SK-N-SH treated with all-trans-retinoic acid at 6 μM for 48 hours (cell line): ENCODE results near the gene CHCHD4.

Experiments
- ATAC-seq: fragments of 200-7000 bp; cut with Tn5 transposase; 3 replicates; pipeline ENCODE4 v1.9.1; 2020; ENCODE audit warnings: mild to moderate bottlenecking, moderate library complexity
- ARNTL ChIP-seq: fragments of 450-650 bp; formaldehyde crosslinking; IDR thresholded peaks from 2 replicates; pipeline ENCODE4 v1.5.0; 2020; ENCODE audit warnings: low read depth, mild to moderate bottlenecking, moderate library complexity, borderline replicate concordance
- BACH2 ChIP-seq: fragments of 250-450 bp; sonication (Bioruptor Pico); IDR thresholded peaks from 2 replicates; pipeline ENCODE4 v1.9.0; 2021; ENCODE audit warnings: mild to moderate bottlenecking, borderline replicate concordance
- CREB5 ChIP-seq: fragments of 250-450 bp; sonication (Bioruptor Pico); IDR thresholded peaks from 2 replicates; pipeline ENCODE4 v1.5.1; 2020; ENCODE audit warnings: low read depth, mild to moderate bottlenecking, moderate library complexity
- CSDC2 ChIP-seq: fragments of 250-450 bp; sonication (Bioruptor Pico); IDR thresholded peaks from 2 replicates; pipeline ENCODE4 v1.5.0; 2020; ENCODE audit warnings: mild to moderate bottlenecking, moderate library complexity
- CSRNP3 ChIP-seq: fragments of 250-450 bp; sonication (Bioruptor Pico); IDR thresholded peaks from 2 replicates; pipeline ENCODE4 v1.5.1; 2021; ENCODE audit warnings: mild to moderate bottlenecking, moderate library complexity
- GLIS3 ChIP-seq: fragments of 250-450 bp; sonication (Bioruptor Pico); IDR thresholded peaks from 2 replicates; pipeline ENCODE4 v1.5.0; 2020; ENCODE audit warnings: mild to moderate bottlenecking, moderate library complexity
- ISL1 ChIP-seq: fragments of 250-450 bp; sonication (Bioruptor Pico); IDR thresholded peaks from 2 replicates; pipeline ENCODE4 v2.1.2; 2022; ENCODE audit warnings: mild to moderate bottlenecking, moderate library complexity
- OSR1 ChIP-seq: fragments of 250-450 bp; sonication (Bioruptor Pico); IDR thresholded peaks from 2 replicates; pipeline ENCODE4 v1.8.0; 2022; ENCODE audit warnings: moderate library complexity, mild to moderate bottlenecking, inconsistent platforms
- PATZ1 ChIP-seq: fragments of 250-450 bp; sonication (Bioruptor Pico); IDR thresholded peaks from 2 replicates; pipeline ENCODE4 v1.8.0; 2020; ENCODE audit warnings: mild to moderate bottlenecking, moderate library complexity, borderline replicate concordance
- PPARA ChIP-seq: fragments of 250-450 bp; sonication (Bioruptor Pico); IDR thresholded peaks from 2 replicates; pipeline ENCODE4 v1.5.0; 2020; ENCODE audit warnings: mild to moderate bottlenecking, borderline replicate concordance
- RARB ChIP-seq: fragments of 250-450 bp; sonication (Bioruptor Pico); IDR thresholded peaks from 2 replicates; pipeline ENCODE4 v1.8.0; 2021; ENCODE audit warnings: mild to moderate bottlenecking, moderate library complexity
- SNAI2 ChIP-seq: fragments of 250-450 bp; sonication (Bioruptor Pico); IDR thresholded peaks from 2 replicates; pipeline ENCODE4 v1.5.0; 2020; ENCODE audit warnings: mild to moderate bottlenecking, moderate library complexity
- TCF4 ChIP-seq: fragments of 250-450 bp; sonication (Bioruptor Pico); IDR thresholded peaks from 2 replicates; pipeline ENCODE4 v1.8.0; 2021; ENCODE audit warnings: mild to moderate bottlenecking, moderate library complexity, borderline replicate concordance
- TOX ChIP-seq: fragments of 250-450 bp; sonication (Bioruptor Pico); IDR thresholded peaks from 2 replicates; pipeline ENCODE4 v1.8.0; 2021; ENCODE audit warnings: mild to moderate bottlenecking, moderate library complexity, borderline replicate concordance
- ZC3H10 ChIP-seq: fragments of 250-450 bp; sonication (Bioruptor Pico); IDR thresholded peaks from 2 replicates; pipeline ENCODE4 v1.5.1; 2021; ENCODE audit warnings: mild to moderate bottlenecking, moderate library complexity
- ZFP3 ChIP-seq: fragments of 250-450 bp; sonication (Bioruptor Pico); IDR thresholded peaks from 2 replicates; pipeline ENCODE4 v1.5.0; 2020; ENCODE audit warnings: mild to moderate bottlenecking, moderate library complexity
- ZFP30 ChIP-seq: fragments of 450-650 bp; formaldehyde crosslinking; IDR thresholded peaks from 2 replicates; pipeline ENCODE4 v1.5.0; 2022; ENCODE audit warnings: mild to moderate bottlenecking, moderate library complexity
- ZNF565 ChIP-seq: fragments of 450-650 bp; formaldehyde crosslinking; conservative IDR thresholded peaks from 2 replicates; pipeline ENCODE4 v1.5.0; 2020; ENCODE audit warnings: low read depth, mild to moderate bottlenecking, moderate library complexity
- ZNF70 ChIP-seq: fragments of 450-650 bp; formaldehyde crosslinking; IDR thresholded peaks from 2 replicates; pipeline ENCODE4 v1.5.0; 2020; ENCODE audit warnings: mild to moderate bottlenecking, moderate library complexity
- ZNF8 ChIP-seq: fragments of 450-650 bp; formaldehyde crosslinking; IDR thresholded peaks from 2 replicates; pipeline ENCODE4 v1.5.0; 2020; ENCODE audit warnings: mild to moderate bottlenecking, moderate library complexity
- TF ChIP-seq, protein P1 (sequence below): fragments of 250-450 bp; sonication (Bioruptor Pico); IDR thresholded peaks from 2 replicates; pipeline ENCODE4 v1.5.0; 2020; ENCODE audit warnings: mild to moderate bottlenecking, moderate library complexity

The CHCHD4 gene

GRCh38 chr3:14130230-14130629 lies 5.6 kb upstream of the CHCHD4 start:
- TF ChIP-seq TOX (CRISPR knock-in tag) (no peak), RARB (no peak), ARNTL (CRISPR knock-in tag) (no peak), ISL1 (CRISPR knock-in tag) (no peak), ZFP30 (CRISPR knock-in tag) (no peak), ZC3H10 (CRISPR knock-in tag) (no peak), CREB5 (CRISPR knock-in tag) (no peak), PPARA (CRISPR knock-in tag) (no peak), BACH2 (CRISPR knock-in tag) (no peak), ZNF70 (CRISPR knock-in tag) (no peak), TCF4 (no peak), PATZ1 (CRISPR knock-in tag) (no peak), CSRNP3 (CRISPR knock-in tag) (no peak), ZNF8 (no peak), OSR1 (CRISPR knock-in tag) (no peak), ZFP3 (CRISPR knock-in tag) (no peak), SNAI2 (CRISPR knock-in tag) (no peak), CSDC2 (CRISPR knock-in tag) (no peak), ZNF565 (CRISPR knock-in tag) (no peak)
- TF ChIP-seq, protein P1, sequence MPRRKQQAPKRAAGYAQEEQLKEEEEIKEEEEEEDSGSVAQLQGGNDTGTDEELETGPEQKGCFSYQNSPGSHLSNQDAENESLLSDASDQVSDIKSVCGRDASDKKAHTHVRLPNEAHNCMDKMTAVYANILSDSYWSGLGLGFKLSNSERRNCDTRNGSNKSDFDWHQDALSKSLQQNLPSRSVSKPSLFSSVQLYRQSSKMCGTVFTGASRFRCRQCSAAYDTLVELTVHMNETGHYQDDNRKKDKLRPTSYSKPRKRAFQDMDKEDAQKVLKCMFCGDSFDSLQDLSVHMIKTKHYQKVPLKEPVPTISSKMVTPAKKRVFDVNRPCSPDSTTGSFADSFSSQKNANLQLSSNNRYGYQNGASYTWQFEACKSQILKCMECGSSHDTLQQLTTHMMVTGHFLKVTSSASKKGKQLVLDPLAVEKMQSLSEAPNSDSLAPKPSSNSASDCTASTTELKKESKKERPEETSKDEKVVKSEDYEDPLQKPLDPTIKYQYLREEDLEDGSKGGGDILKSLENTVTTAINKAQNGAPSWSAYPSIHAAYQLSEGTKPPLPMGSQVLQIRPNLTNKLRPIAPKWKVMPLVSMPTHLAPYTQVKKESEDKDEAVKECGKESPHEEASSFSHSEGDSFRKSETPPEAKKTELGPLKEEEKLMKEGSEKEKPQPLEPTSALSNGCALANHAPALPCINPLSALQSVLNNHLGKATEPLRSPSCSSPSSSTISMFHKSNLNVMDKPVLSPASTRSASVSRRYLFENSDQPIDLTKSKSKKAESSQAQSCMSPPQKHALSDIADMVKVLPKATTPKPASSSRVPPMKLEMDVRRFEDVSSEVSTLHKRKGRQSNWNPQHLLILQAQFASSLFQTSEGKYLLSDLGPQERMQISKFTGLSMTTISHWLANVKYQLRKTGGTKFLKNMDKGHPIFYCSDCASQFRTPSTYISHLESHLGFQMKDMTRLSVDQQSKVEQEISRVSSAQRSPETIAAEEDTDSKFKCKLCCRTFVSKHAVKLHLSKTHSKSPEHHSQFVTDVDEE (CRISPR knock-in tag) = no peak
- ATAC-seq = no peak

DNA sequence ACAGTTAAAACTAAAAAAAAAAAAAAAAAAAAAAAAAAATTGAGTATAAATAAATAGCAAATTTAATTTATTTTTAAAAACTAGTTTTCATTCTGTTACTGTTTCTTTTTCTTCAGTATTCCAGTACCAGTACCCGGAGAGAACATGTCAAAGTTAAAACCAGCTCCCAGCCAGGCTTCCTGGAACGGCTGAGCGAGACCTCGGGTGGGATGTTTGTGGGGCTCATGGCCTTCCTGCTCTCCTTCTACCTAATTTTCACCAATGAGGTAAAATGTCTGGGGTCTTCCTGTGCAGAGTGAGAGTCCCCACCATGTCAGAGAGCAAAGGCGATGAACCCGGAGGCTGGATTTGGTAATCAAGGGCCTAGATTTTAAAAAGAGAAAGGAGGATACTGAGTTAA lies 4.6 kb upstream of the CHCHD4 start:
- TF ChIP-seq GLIS3 (CRISPR knock-in tag) (no peak), PPARA (CRISPR knock-in tag) (no peak), ZNF70 (CRISPR knock-in tag) (no peak), CSRNP3 (CRISPR knock-in tag) (no peak), TCF4 (no peak), BACH2 (CRISPR knock-in tag) (no peak), ZNF565 (CRISPR knock-in tag) (no peak), RARB (no peak), TOX (CRISPR knock-in tag) (no peak), ZFP30 (CRISPR knock-in tag) (no peak), CSDC2 (CRISPR knock-in tag) (no peak), ARNTL (CRISPR knock-in tag) (no peak)
- no peak for ATAC-seq

- TF ChIP-seq TOX (CRISPR knock-in tag) = no peak
- TF ChIP-seq ZNF8 = peak; percentile 94
- TF ChIP-seq RARB = no peak
- ATAC-seq = no peak
These were observed 4.1 kb upstream of the CHCHD4 start for GRCh38 chr3:14128724-14129123.
